Measurements from ENCODE around the gene DCLRE1A.
"Not testable (repeated sequence)": the region's sequence is repeated elsewhere in the genome, so short reads cannot be mapped to it uniquely, and the experiment has no call there.

The DCLRE1A gene

DNA sequence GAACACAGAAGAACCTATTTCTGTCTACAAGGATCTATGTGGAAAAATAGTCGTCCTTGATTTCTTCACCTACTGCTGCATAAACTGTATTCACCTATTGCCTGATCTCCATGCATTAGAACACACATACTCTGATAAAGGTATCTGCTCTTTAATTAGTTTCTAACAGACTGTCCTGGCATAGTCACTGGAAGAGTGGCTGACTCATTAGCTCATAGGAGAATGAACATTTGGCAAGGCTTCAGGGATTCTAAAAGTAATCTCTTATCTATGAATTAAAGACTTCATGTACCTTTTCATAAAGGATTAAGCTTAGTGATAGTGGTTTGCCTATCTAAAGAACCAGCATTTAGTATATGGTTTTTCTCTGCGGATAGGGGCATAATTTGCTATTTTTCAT lies 4.7 kb upstream of the DCLRE1A start:
- no peak for DNase-seq (ENCODE audit: low spot score)

GRCh38 chr10:113857210-113857609 lies 3.3 kb upstream of the DCLRE1A start:
- no peak for DNase-seq (ENCODE audit: low spot score)

DNA sequence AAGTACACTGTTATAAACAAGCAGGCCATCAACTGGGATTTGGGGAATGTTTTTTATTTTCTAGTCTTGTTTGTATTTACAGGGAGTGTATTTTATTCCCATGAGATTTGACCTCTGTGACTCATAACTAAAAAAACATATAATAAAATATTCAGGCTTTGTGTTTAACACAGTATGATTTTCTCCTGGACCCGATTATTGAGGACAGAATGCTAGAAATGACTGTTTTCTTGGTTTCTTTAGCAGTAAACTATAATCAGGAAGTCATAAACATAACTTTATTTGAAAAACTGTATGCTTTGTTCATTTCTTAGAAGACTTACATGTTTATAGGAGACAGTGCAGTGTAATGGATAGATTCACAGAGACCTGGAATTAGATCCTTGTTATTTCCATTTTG lies 2.7 kb upstream of the DCLRE1A start:
- DNase-seq (ENCODE audit: low spot score): no peak

- peak; percentile 33 for DNase-seq (ENCODE audit: low spot score)
Measured at GRCh38 chr10:113854761-113855588, 1.1 kb upstream of the DCLRE1A start.

DNA sequence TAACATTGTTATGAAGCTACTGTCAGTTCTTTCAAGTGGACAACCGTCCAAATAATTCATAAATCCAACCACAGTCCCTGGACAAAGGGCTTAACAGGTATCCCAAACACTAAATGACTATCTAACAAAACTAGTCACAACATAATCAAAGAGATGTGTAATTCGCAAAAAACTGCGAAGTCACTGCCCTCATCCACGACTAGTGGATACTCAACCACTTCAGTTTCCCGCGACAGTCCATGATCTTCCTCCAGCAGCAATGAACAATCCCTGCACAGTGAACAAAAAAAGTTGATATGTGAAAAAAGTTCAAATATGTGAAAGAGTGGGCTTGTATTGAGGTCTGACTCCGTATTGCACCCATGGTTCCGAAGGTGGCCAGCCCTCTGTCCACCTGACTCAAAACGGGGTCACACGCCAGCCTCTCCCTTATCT lies 287 bp downstream of the DCLRE1A start:
- DNase-seq (ENCODE audit: low spot score): no peak

DNA sequence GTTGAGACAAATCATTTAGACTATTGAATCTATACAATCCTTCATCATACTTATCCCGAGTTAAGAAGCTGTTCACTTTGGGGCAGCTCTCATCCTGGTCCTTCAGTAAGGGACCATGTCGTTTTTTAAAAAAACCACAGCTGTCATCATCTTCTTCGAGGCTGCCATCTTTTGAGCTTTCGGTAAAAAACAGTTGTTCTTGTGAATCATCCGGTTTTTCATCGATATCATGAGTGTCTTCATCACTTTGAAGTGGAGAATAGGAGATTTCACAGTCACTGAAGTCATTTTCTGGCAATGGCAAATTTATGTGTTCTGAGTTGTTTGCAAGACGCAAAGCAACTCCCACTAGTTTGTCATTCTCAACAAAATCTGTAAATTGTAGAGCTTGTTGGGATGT lies 3.9 kb downstream of the DCLRE1A start:
- DNase-seq (ENCODE audit: low spot score): no peak

DNA sequence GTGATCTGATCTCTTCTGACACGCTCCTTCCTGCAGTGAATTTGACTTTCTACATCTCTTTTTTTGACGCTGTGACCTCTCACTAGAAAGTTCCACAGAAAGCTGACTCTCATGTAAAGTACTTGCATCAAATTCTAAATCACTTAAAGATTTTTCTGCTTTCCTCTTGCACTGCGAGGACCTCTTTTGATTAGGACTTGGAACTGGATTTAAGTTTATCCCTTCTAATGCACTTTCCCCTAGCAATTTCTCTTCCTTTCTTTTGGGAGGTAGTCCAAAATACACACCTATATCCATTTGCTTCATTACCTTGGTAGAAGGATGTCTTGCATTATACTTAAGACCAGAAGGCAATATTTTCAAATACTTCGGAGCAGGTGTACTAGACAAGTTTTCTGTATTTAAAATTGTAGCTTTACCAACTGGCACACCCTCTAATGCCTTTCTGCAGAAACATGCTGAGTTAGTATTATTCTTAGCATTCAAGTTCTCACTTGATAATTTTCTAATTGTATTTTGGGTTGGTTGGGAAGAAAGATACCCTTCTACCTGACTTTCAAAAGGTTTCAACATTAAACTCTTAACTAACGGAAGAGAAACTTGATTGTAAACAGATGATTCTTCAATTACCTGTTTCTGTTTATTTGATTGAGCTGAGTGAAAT lies 4.6 kb downstream of the DCLRE1A start:
- no peak for DNase-seq (ENCODE audit: low spot score)

DNA sequence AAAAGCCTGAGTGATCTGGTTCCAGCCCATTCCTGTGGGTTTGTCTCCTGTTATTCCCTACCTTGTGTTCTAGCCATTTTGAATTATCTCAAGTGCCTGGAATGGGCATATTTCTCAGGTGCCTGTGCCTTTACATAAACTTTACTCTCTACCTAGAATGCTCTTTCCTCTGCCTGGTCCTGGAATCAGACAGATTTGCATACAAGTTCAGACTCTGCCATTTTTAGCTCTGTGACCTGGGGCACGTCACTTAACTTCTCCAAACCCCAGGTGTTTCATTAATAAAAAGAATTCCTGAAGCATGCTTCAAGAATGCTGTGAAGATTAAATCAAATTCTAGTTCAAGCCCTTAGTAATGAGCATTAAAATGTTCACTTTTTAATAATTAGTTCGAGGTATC lies 7.8 kb downstream of the DCLRE1A start:
- no peak for DNase-seq (ENCODE audit: low spot score)

GRCh38 chr10:113843972-113844485 lies 9.9 kb downstream of the DCLRE1A start:
- no peak for DNase-seq (ENCODE audit: low spot score)

DNA sequence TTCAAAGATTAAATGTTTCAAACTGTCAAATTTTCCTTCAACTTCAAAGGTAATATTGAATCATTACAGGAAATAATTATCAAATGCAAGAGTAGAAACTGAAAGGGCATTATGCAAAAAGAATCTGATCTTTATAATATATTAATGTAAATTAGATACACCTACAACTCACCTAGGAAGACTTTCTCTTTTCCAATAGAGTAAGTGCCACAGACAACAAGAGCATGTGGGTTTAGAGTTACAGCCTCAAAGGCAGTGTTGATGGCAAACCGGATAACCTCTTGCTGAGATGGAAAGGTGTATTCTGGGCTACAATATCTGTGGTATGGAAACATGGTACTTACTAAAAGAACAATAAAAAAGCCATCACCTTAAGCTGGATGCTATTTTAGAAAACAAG lies 11.7 kb downstream of the DCLRE1A start:
- DNase-seq (ENCODE audit: low spot score): no peak

- DNase-seq (ENCODE audit: low spot score): not testable (repeated sequence)
Measured at GRCh38 chr10:113828567-113828966, 25.3 kb downstream of the DCLRE1A start.

DNA sequence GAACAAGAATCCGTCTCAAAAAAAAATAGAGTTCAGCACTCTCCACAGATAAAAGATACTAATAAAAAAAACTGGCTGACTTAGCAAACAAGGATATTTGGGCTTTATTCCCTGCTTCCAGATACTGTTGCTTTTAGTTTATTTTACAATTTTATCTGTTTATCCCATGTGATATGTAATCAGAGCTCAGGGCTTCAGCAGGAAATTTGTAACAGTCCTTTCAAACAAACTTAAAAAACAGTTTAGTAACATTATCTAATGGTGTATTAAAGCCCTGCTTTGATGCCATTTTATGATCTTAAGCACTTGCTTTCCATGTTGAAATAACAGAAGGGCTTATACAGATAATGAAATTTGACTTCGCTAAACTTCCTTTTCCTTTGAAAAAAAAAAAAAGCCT lies 28.1 kb downstream of the DCLRE1A start:
- DNase-seq (ENCODE audit: low spot score): no peak

GRCh38 chr10:113823389-113823788 lies 30.5 kb downstream of the DCLRE1A start:
- DNase-seq (ENCODE audit: low spot score): no peak

DNA sequence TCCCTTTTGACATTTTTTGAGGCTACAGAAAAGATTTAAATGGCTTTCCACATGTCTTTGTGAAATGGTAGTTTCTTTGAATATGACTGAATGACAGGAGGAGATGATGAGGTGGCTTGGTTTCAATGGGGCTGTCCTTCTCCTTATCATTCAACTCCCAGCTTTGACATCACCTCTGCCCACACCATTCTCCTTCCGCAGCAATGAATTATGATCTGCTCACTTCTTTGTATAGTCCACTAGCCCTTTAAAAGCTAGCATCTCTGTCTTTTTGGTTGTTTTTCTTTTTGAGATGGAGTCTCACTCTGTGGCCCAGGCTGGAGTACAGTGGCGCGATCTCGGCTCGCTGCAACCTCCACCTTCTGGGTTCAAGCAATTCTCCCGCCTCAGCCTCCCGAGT lies 31.7 kb downstream of the DCLRE1A start:
- DNase-seq (ENCODE audit: low spot score): no peak

DNA sequence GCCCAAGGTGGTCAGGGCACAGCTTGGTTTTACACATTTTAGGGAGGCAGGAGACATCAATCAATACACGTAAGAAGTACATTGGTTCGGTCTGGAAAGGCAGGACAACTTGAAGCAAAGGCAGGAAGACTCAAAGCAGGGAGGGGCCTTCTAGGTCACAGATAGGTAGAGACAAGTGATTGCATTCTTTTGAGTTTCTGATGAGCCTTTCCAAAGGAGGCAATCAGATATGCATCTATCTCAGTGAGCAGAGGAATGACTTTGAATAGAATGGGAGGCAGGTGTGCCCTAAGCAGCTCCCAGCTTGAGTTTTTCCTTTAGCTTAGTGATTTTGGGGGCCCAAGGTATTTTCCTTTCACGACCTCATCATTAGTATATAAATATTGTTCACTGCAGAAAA lies 32.6 kb downstream of the DCLRE1A start:
- DNase-seq (ENCODE audit: low spot score): not testable (repeated sequence)

DNA sequence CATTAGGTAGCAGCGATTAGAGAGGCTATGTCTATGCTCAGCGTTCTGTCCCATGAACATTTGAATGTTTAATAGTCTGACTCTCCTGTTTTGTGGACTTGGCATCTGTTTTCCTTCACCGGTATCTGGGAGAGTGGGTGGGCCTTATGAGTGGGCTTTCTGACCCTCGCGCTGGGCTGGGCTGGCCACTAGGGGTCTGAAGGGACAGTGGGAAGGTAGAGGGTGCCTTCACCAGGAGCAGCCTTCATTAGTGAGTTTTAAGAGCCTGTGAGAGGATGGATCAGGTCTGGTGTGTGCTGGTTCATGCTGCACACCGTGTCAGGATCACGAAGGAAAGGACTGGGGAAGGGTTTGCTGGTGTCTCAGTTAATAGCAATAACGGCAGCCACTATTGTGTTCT lies 33.4 kb downstream of the DCLRE1A start:
- no peak for DNase-seq (ENCODE audit: low spot score)

DNA sequence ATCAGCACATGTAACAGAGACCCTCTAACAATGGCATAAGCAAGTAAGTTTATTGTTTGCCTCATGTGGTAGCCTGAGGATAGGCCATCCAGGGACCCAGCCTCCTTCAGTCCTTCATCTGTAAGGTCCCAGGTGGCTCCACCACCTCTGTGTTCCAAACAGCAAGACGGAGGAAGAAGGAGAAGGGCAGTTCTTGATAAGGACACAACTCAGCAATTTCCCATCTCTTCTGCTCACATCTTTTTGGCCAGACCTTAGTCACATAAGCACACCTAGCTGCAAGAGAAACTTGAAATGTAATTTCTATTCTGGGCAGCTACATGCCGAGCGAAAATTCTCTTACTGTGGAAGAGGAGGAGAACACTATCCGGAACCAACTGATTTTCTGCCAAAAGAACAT lies 33.9 kb downstream of the DCLRE1A start:
- no peak for DNase-seq (ENCODE audit: low spot score)

DNA sequence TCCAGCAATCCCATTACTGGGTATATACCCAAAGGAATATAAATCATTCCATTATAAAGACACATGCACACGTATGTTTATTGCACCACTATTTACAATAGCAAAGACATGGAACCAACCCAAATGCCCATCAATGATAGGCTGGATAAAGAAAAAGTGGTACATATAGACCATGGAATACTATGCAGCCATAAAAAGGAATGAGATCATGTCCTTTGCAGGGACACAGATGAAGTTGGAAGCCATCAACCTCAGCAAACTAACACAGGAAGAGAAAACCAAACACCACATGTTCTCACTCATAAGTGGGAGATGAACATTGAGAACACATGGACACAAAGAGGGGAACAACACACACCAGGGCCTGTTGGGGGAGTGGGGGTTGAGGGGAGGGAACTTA lies 39.2 kb downstream of the DCLRE1A start:
- not testable (repeated sequence) for DNase-seq (ENCODE audit: low spot score)

DNA sequence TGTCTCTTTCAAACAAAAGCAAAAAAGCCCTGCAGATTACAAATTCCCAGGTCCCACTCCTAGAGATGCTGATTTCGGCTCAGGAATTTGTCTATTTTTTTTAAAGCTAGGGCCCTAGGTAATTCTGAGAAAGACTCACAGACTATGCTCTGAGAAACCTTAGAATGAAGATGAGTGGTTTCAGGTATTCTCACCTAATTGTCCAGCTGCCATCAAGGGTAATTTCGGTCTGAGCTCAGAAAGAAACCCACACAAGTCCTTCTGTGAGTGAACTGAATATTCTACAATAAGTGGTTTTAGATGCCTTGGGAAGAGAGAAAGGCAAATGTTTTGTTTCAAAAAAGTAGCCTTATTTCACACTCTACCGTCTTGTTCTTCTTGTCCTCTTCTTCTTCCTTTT lies 45.7 kb downstream of the DCLRE1A start:
- no peak for DNase-seq (ENCODE audit: low spot score)

GRCh38 chr10:113806503-113806902 lies 47.4 kb downstream of the DCLRE1A start:
- no peak for DNase-seq (ENCODE audit: low spot score)

DNA sequence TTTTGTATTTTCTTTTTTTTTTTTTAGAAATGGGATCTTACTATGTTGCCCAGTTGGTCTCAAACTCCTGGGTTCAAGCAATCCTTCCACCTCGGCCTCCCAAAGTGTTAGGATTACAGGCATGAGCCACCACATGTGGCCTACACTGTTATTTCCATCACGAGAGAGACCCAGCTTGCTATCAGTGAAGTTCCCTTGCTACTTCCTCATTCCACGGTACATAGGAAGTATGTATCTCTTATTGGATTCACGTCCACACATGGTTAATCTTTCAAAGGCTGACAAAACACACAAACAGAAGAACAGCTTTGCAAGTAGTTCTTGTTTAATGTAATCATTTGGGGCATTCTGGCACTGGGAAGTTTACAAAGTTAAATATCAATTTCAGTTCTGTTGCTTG lies 50.9 kb downstream of the DCLRE1A start:
- no peak for DNase-seq (ENCODE audit: low spot score)

GRCh38 chr10:113801569-113801968 lies 52.3 kb downstream of the DCLRE1A start:
- DNase-seq (ENCODE audit: low spot score): no peak

DNA sequence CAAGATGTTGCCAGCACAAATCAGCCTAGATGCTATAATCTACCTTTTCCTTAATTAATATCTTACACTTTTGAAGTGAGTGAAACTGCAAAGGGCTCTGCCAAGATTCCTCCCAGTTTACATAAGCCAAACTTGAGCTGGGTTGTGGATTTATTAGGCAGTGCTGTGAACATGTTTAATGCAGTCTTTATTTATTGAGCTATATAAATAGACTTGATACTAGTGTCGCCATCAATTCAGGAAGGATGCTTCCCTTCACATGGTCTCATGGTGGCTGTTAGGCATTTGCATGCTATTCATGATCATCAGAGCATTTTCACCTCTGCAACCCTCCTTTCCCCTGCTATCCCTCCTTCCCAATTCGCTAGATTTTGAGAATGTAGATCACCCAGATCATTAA lies 62.2 kb downstream of the DCLRE1A start:
- no peak for DNase-seq (ENCODE audit: low spot score)

All from CD4-positive, alpha-beta T cell treated with Interleukin-2 at 100 ng/mL for 4 hours (primary cell).